HepG2 (cell line): ENCODE data around the gene CDH1. TPM values are rescaled to one million over a fixed set of nuclear protein-coding genes. Genes with fewer than 3 reads are reported as not detected.
A peak's percentile ranks its signal among the peaks of the same experiment; 100 is the strongest.

Experiments used
- ATAC-seq: fragments of 200-7000 bp; cut with Tn5 transposase; 3 replicates; pipeline ENCODE4 v1.9.1; 2020; ENCODE audit warnings: mild to moderate bottlenecking, moderate library complexity
- BruUV-seq: library from RNA; stranded (reverse); fragments of 400-500 nt; replicated peaks from 2 replicates; lab custom pipeline; 2021; lab: Mats Ljungman, UMichigan
- CTCF ChIA-PET: fragments of 300-600 bp; formaldehyde crosslinking; extraction: SDS; loops from one replicate; lab custom pipeline; 2021; ENCODE audit warnings: low total read pairs, inconsistent platforms, low intra/inter-chr PET ratio; lab: Yijun Ruan, JAX
- POLR2A ChIA-PET: fragments of 350-600 bp; sonication (Branson Sonifier 250); formaldehyde crosslinking; loops from one replicate; lab custom pipeline; 2020; ENCODE audit warnings: antibody characterized with exemption, inconsistent platforms; lab: Yijun Ruan, JAX
- DNase-seq: peaks from one replicate; pipeline ENCODE4 v3.0.0-alpha.2; 2015; ENCODE audit warnings: low spot score
- FAIRE-seq: peaks from 3 replicates; lab custom pipeline; 2011; peaks lifted over from hg19 to GRCh38; lab: Jason Lieb, UNC
- H2AFZ ChIP-seq: one replicate; pipeline ENCODE4 v1.6.1; 2011; ENCODE audit warnings: low read length, inconsistent platforms
- H3K27ac ChIP-seq: fragments of 300-600 bp; 3 replicates; pipeline ENCODE4 v1.8.0; 2011; ENCODE audit warnings: mixed run types, mild to moderate bottlenecking, mixed read lengths, low read length, inconsistent platforms; ENCODE audit not compliant: insufficient read depth; ENCODE audit errors: extremely low read length
- H3K27me3 ChIP-seq, 2 experiments: fragments of 200-600 bp in 1 of 2; 2 replicates in 1 of 2; 3 replicates in 1 of 2; pipeline versions ENCODE4 v1.6.0 to v1.8.0; 2011; ENCODE audit warnings: low read length in 2 of 2, mild to moderate bottlenecking in 2 of 2, moderate library complexity in 2 of 2, inconsistent platforms in 1 of 2; ENCODE audit not compliant: insufficient read depth in 2 of 2, control insufficient read depth in 1 of 2
- H3K36me3 ChIP-seq, 2 experiments: fragments of 200-600 bp in 1 of 2; replicated peaks in 1 of 2; 2 replicates in 1 of 2; 3 replicates in 1 of 2; pipeline versions ENCODE4 v1.5.1 to v1.8.0; 2011; ENCODE audit warnings: low read length in 2 of 2, inconsistent platforms in 1 of 2; ENCODE audit not compliant: insufficient read depth in 2 of 2, control insufficient read depth in 1 of 2
- H3K4me1 ChIP-seq: 2 replicates; pipeline ENCODE4 v1.5.1; 2012; ENCODE audit warnings: low read length, inconsistent platforms; ENCODE audit not compliant: insufficient read depth
- H3K4me2 ChIP-seq: 2 replicates; pipeline ENCODE4 v1.6.0; 2011; ENCODE audit warnings: low read depth, low read length, inconsistent platforms
- H3K4me3 ChIP-seq, 3 experiments: fragments of 200-600 bp in 1 of 3; sonication (generic), shearing (Covaris generic) in 1 of 3; replicated peaks in 1 of 3; 2 replicates each; pipeline ENCODE4 v1.5.1; 2011 to 2016; ENCODE audit warnings: low read length in 3 of 3, inconsistent platforms in 2 of 3, low read depth in 2 of 3, mild to moderate bottlenecking in 2 of 3, control low read depth in 1 of 3, mixed read lengths in 1 of 3; ENCODE audit not compliant: insufficient read depth in 1 of 3
- H3K79me2 ChIP-seq: one replicate; pipeline ENCODE4 v1.6.1; 2011; ENCODE audit warnings: low read length, inconsistent platforms; ENCODE audit not compliant: insufficient read depth
- H3K9ac ChIP-seq: 2 replicates; pipeline ENCODE4 v1.6.0; 2011; ENCODE audit warnings: mild to moderate bottlenecking, low read depth, low read length, inconsistent platforms; ENCODE audit not compliant: insufficient read depth
- H3K9me3 ChIP-seq: 2 replicates; pipeline ENCODE4 v1.5.1; 2012; ENCODE audit warnings: mild to moderate bottlenecking, low read length
- H4K20me1 ChIP-seq: 2 replicates; pipeline ENCODE4 v1.6.0; 2011; ENCODE audit warnings: inconsistent platforms, mild to moderate bottlenecking, low read length, moderate library complexity; ENCODE audit not compliant: insufficient read depth
- CHCHD3 ChIP-seq: sonication (generic); formaldehyde crosslinking; IDR thresholded peaks from 2 replicates; pipeline ENCODE4 v1.8.0; 2022; ENCODE audit warnings: mild to moderate bottlenecking, missing genetic modification reagents, moderate library complexity
- ETV5 ChIP-seq: IDR thresholded peaks from 2 replicates; pipeline ENCODE4 v1.6.1; 2018; ENCODE audit warnings: missing biosample characterization, missing genetic modification reagents, inconsistent platforms, borderline replicate concordance
- HNF4A ChIP-seq: sonication (generic); formaldehyde crosslinking; IDR thresholded peaks from 2 replicates; pipeline ENCODE4 v1.4.0; 2020; ENCODE audit warnings: missing genetic modification reagents
- HOMEZ ChIP-seq: IDR thresholded peaks from 2 replicates; pipeline ENCODE4 v1.6.1; 2016; ENCODE audit warnings: low read depth
- KAT8 ChIP-seq: IDR thresholded peaks from 2 replicates; pipeline ENCODE4 v1.6.1; 2016; ENCODE audit warnings: missing genetic modification reagents, missing compliant biosample characterization
- KDM5B ChIP-seq: sonication (generic); formaldehyde crosslinking; IDR thresholded peaks from 2 replicates; pipeline ENCODE4 v1.4.0; 2020; ENCODE audit warnings: missing genetic modification reagents, mild to moderate bottlenecking, borderline replicate concordance
- KLF13 ChIP-seq: sonication (generic); formaldehyde crosslinking; IDR thresholded peaks from 2 replicates; pipeline ENCODE4 v1.4.0; 2020; ENCODE audit warnings: mild to moderate bottlenecking, missing genetic modification reagents
- MED1 ChIP-seq: sonication (generic); formaldehyde crosslinking; IDR thresholded peaks from 2 replicates; pipeline ENCODE4 v1.4.0; 2020; ENCODE audit warnings: missing genetic modification reagents
- PITX1 ChIP-seq: sonication (generic); formaldehyde crosslinking; IDR thresholded peaks from 2 replicates; pipeline ENCODE4 v1.5.1; 2020; ENCODE audit warnings: mild to moderate bottlenecking, missing genetic modification reagents
- POGZ ChIP-seq: sonication (generic); formaldehyde crosslinking; IDR thresholded peaks from 2 replicates; pipeline ENCODE4 v1.4.0; 2020; ENCODE audit warnings: mild to moderate bottlenecking, missing genetic modification reagents
- TRIM24 ChIP-seq: sonication (generic); formaldehyde crosslinking; IDR thresholded peaks from 2 replicates; pipeline ENCODE4 v1.8.0; 2022; ENCODE audit warnings: mild to moderate bottlenecking, missing genetic modification reagents
- WIZ ChIP-seq: sonication (generic); formaldehyde crosslinking; IDR thresholded peaks from 2 replicates; pipeline ENCODE4 v1.5.1; 2020; ENCODE audit warnings: mild to moderate bottlenecking, missing genetic modification reagents
- ZFP62 ChIP-seq: sonication (generic); formaldehyde crosslinking; IDR thresholded peaks from 2 replicates; pipeline ENCODE4 v1.4.0; 2020; ENCODE audit warnings: missing genetic modification reagents
- ZMYM4 ChIP-seq: sonication (generic); formaldehyde crosslinking; IDR thresholded peaks from 2 replicates; pipeline ENCODE4 v1.8.1; 2023; ENCODE audit warnings: mild to moderate bottlenecking, missing genetic modification reagents
- ZNF292 ChIP-seq: sonication (generic); formaldehyde crosslinking; IDR thresholded peaks from 2 replicates; pipeline ENCODE4 v1.8.1; 2022; ENCODE audit warnings: mild to moderate bottlenecking, low read depth, missing genetic modification reagents, borderline replicate concordance
- ZNF354B ChIP-seq: sonication (generic); formaldehyde crosslinking; IDR thresholded peaks from 2 replicates; pipeline ENCODE4 v1.8.0; 2022; ENCODE audit warnings: mild to moderate bottlenecking, missing genetic modification reagents
- ZNF501 ChIP-seq: sonication (generic); formaldehyde crosslinking; IDR thresholded peaks from 2 replicates; pipeline ENCODE4 v1.5.1; 2020; ENCODE audit warnings: mild to moderate bottlenecking, moderate library complexity, missing genetic modification reagents
- ZNF616 ChIP-seq: sonication (generic); formaldehyde crosslinking; IDR thresholded peaks from 2 replicates; pipeline ENCODE4 v1.5.0; 2020; ENCODE audit warnings: low read depth, mild to moderate bottlenecking, missing genetic modification reagents
- WGBS: methylation state at CpG from one replicate; pipeline ENCODE4 v1.1.6; 2017; ENCODE audit warnings: low lambda C conversion rate; 5-methylcytosine and 5-hydroxymethylcytosine counted together
- in situ Hi-C: cut with HindIII; loops from 2 replicates; pipeline ENCODE4 v1.10.0; 2017; ENCODE audit warnings: low pct_unique_long_range_greater_than_20kb; ENCODE audit not compliant: extremely low pct_ligation_motif_present
- intact Hi-C: fragments of 100-400 bp; cut with micrococcal nuclease; formaldehyde crosslinking; loops from one replicate; pipeline ENCODE4 v1.10.0; 2022; ENCODE audit not compliant: unreplicated experiment
- polyA plus RNA-seq, 8 experiments: library from polyadenylated mRNA; depleted of rRNA in 3 of 8; stranded (reverse) in 7 of 8; unstranded in 1 of 8; fragments of >200 nt; fragmentation: Illumina TruSeq in 4 of 8; extraction: Trizol in 4 of 8; gene quantifications; 2 replicates each; pipeline versions ENCODE4 v1.2.1 to v1.2.3, GENCODE V29; 2011 to 2016; ENCODE audit warnings: low read depth in 4 of 8, missing spikeins in 1 of 8, mixed read lengths in 1 of 8; ENCODE audit not compliant: insufficient read depth in 1 of 8
- total RNA-seq, 5 experiments: library from RNA; depleted of rRNA; stranded (reverse); fragments of >200 nt; fragmentation: Illumina TruSeq; extraction: Trizol; gene quantifications; 2 replicates each; pipeline ENCODE4 v1.2.3, GENCODE V29; 2016; ENCODE audit warnings: low read depth in 1 of 5
- TF ChIP-seq, protein P1 (sequence below): sonication (generic); formaldehyde crosslinking; IDR thresholded peaks from 2 replicates; pipeline ENCODE4 v1.5.1; 2020; ENCODE audit warnings: mild to moderate bottlenecking, missing genetic modification reagents, moderate library complexity

CDH1 gene
- total and polyA plus RNA-seq, 2 of the 13 experiments (the other 11 are each of a cell fraction or from before 2014, with no cell fraction given): 0.95 to 9.8 TPM

GRCh38 chr16:68860978-68861892, 124.1 kb downstream of the CDH1 start:
- intact Hi-C loops: no loop called here
- peak overlapping the region; percentile 30; the same call in 1 of the 2 replicates for H3K4me2 ChIP-seq
- H3K27me3 ChIP-seq: no peaks in the 10 kb centered on the region
- H2AFZ ChIP-seq: no peak overlapping the region
- FAIRE-seq (peak; percentile 21), ATAC-seq (peak; percentile 89), DNase-seq (peak; percentile 43)
- 74% methylated on average over 15 of the region's 15 CpGs for WGBS
- H3K27ac ChIP-seq: peak overlapping the region; percentile 34
- no peak overlapping the region for H3K4me3 ChIP-seq
- peaks cover 13% of the 10 kb centered on the region for H3K4me1 ChIP-seq
- H4K20me1 ChIP-seq: no peaks in the 10 kb centered on the region
- H3K9ac ChIP-seq: no peak overlapping the region
- BruUV-seq: no TSS peak
- ChIA-PET CTCF (no interaction called here), POLR2A (no interaction called here)
- H3K79me2 ChIP-seq: no peaks in the 10 kb centered on the region
- H3K36me3 ChIP-seq: peaks cover 7 to 30% of the 10 kb centered on the region in 2 experiments; a peak in 3 of 5 replicates
- no peaks in the 10 kb centered on the region for H3K9me3 ChIP-seq
- in situ Hi-C loops: no loop called here
- 0 out of 2 replicates have a peak, but pooled peaks have one; percentile 13 for TF ChIP-seq ZMYM4 (CRISPR knock-in tag)
- TF ChIP-seq CHCHD3 (CRISPR knock-in tag): no peak
- TF ChIP-seq HNF4A (CRISPR knock-in tag): 0 out of 2 replicates have a peak, but pooled peaks have one; percentile 9
- TF ChIP-seq KDM5B (CRISPR knock-in tag): no peak
- 0 out of 2 replicates have a peak, but pooled peaks have one; percentile 21 for TF ChIP-seq HOMEZ (CRISPR knock-in tag)
- 0 out of 2 replicates have a peak, but pooled peaks have one; percentile 18 for TF ChIP-seq TRIM24 (CRISPR knock-in tag)
- TF ChIP-seq KAT8 (CRISPR knock-in tag): no peak
- TF ChIP-seq, protein P1, sequence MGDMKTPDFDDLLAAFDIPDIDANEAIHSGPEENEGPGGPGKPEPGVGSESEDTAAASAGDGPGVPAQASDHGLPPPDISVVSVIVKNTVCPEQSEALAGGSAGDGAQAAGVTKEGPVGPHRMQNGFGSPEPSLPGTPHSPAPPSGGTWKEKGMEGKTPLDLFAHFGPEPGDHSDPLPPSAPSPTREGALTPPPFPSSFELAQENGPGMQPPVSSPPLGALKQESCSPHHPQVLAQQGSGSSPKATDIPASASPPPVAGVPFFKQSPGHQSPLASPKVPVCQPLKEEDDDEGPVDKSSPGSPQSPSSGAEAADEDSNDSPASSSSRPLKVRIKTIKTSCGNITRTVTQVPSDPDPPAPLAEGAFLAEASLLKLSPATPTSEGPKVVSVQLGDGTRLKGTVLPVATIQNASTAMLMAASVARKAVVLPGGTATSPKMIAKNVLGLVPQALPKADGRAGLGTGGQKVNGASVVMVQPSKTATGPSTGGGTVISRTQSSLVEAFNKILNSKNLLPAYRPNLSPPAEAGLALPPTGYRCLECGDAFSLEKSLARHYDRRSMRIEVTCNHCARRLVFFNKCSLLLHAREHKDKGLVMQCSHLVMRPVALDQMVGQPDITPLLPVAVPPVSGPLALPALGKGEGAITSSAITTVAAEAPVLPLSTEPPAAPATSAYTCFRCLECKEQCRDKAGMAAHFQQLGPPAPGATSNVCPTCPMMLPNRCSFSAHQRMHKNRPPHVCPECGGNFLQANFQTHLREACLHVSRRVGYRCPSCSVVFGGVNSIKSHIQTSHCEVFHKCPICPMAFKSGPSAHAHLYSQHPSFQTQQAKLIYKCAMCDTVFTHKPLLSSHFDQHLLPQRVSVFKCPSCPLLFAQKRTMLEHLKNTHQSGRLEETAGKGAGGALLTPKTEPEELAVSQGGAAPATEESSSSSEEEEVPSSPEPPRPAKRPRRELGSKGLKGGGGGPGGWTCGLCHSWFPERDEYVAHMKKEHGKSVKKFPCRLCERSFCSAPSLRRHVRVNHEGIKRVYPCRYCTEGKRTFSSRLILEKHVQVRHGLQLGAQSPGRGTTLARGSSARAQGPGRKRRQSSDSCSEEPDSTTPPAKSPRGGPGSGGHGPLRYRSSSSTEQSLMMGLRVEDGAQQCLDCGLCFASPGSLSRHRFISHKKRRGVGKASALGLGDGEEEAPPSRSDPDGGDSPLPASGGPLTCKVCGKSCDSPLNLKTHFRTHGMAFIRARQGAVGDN (CRISPR knock-in tag): peak; percentile 44
- TF ChIP-seq WIZ (CRISPR knock-in tag): no peak
- TF ChIP-seq ZFP62: no peak
- TF ChIP-seq ZNF616 (CRISPR knock-in tag): no peak
- no peak for TF ChIP-seq KLF13 (CRISPR knock-in tag)
- TF ChIP-seq MED1: no peak
- TF ChIP-seq ZNF292 (CRISPR knock-in tag): peak; percentile 35; the same call in 1 of the 2 replicates
- 0 out of 2 replicates have a peak, but pooled peaks have one; percentile 12 for TF ChIP-seq PITX1 (CRISPR knock-in tag)
- TF ChIP-seq POGZ (CRISPR knock-in tag): 0 out of 2 replicates have a peak, but pooled peaks have one; percentile 30
- TF ChIP-seq ZNF501 (CRISPR knock-in tag): 0 out of 2 replicates have a peak, but pooled peaks have one; percentile 30
- TF ChIP-seq ZNF354B (CRISPR knock-in tag): no peak
- peak; percentile 50; the same call in 1 of the 2 replicates for TF ChIP-seq ETV5 (CRISPR knock-in tag)
